K562 (cell line): ENCODE measurements around the gene GATAD2B. TPM values are rescaled to one million over a fixed set of nuclear protein-coding genes. Genes with fewer than 3 reads are reported as not detected.

ENCODE experiments used
- BMI1 ChIP-seq: fragments of 150-350 bp; IDR thresholded peaks from 2 replicates; pipeline ENCODE4 v1.6.1; 2014; ENCODE audit warnings: low read length
- MYNN ChIP-seq, 2 experiments: sonication (generic); formaldehyde crosslinking in 1 of 2; IDR thresholded peaks; 2 replicates each; pipeline versions ENCODE4 v1.5.0 to v1.6.1; 2016 to 2020; ENCODE audit warnings: antibody characterized with exemption in 1 of 2, missing genetic modification reagents in 1 of 2
- SLC30A9 ChIP-seq: fragments of 250-450 bp; sonication (Bioruptor Pico); IDR thresholded peaks from 2 replicates; pipeline ENCODE4 v1.8.0; 2022; ENCODE audit warnings: mild to moderate bottlenecking, moderate library complexity
- TAL1 ChIP-seq: fragments of 450-650 bp; IDR thresholded peaks from 2 replicates; pipeline ENCODE4 v1.6.1; 2016; ENCODE audit warnings: mild to moderate bottlenecking
- TCFL5 ChIP-seq: fragments of 250-450 bp; sonication (Bioruptor Pico); conservative IDR thresholded peaks from 2 replicates; pipeline ENCODE4 v1.6.1; 2021; ENCODE audit warnings: mild to moderate bottlenecking, moderate library complexity, matching md5 sums
- polyA plus RNA-seq, 8 experiments: library from polyadenylated mRNA; depleted of rRNA in 4 of 8; stranded (reverse) in 5 of 8; unstranded in 3 of 8; fragments of >200 nt; fragmentation: Nextera tagmentation in 2 of 8; fragmentation: Illumina TruSeq in 1 of 8; extraction: Ambion mirVana in 2 of 8; extraction: Trizol in 1 of 8; gene quantifications; 2 replicates each; pipeline versions ENCODE4 v1.2.1 to v1.2.3, GENCODE V29; 2011 to 2014; ENCODE audit warnings: inconsistent platforms in 1 of 8, missing spikeins in 1 of 8
- total RNA-seq, 7 experiments: library from RNA; depleted of rRNA in 6 of 7; stranded (reverse); fragments of >200 nt in 6 of 7; fragmentation: Illumina TruSeq in 2 of 7; extraction: Trizol in 2 of 7; gene quantifications; 2 replicates each; pipeline versions ENCODE4 v1.2.1 to v1.2.3, GENCODE V29; 2011 to 2021; ENCODE audit warnings: low replicate concordance in 1 of 7
- TF ChIP-seq, protein P1 (sequence below), 2 experiments: fragments of 450-650 bp in 1 of 2; IDR thresholded peaks; 2 replicates each; pipeline ENCODE4 v1.6.1; 2011 to 2017; ENCODE audit warnings: low read depth in 2 of 2, antibody characterized with exemption in 1 of 2, borderline replicate concordance in 1 of 2, low read length in 1 of 2, mild to moderate bottlenecking in 1 of 2, mixed read lengths in 1 of 2; ENCODE audit not compliant: control insufficient read depth in 1 of 2
- TF ChIP-seq, protein P2 (sequence below): sonication (generic); formaldehyde crosslinking; IDR thresholded peaks from 2 replicates; pipeline ENCODE4 v1.8.1; 2023; ENCODE audit warnings: missing genetic modification reagents, mild to moderate bottlenecking, borderline replicate concordance

Gene GATAD2B
- total and polyA plus RNA-seq, 9 of the 15 experiments (the other 6 are each of a cell fraction or from before 2014, with no cell fraction given): 1.5 to 40.2 (median 4.9) TPM

DNA sequence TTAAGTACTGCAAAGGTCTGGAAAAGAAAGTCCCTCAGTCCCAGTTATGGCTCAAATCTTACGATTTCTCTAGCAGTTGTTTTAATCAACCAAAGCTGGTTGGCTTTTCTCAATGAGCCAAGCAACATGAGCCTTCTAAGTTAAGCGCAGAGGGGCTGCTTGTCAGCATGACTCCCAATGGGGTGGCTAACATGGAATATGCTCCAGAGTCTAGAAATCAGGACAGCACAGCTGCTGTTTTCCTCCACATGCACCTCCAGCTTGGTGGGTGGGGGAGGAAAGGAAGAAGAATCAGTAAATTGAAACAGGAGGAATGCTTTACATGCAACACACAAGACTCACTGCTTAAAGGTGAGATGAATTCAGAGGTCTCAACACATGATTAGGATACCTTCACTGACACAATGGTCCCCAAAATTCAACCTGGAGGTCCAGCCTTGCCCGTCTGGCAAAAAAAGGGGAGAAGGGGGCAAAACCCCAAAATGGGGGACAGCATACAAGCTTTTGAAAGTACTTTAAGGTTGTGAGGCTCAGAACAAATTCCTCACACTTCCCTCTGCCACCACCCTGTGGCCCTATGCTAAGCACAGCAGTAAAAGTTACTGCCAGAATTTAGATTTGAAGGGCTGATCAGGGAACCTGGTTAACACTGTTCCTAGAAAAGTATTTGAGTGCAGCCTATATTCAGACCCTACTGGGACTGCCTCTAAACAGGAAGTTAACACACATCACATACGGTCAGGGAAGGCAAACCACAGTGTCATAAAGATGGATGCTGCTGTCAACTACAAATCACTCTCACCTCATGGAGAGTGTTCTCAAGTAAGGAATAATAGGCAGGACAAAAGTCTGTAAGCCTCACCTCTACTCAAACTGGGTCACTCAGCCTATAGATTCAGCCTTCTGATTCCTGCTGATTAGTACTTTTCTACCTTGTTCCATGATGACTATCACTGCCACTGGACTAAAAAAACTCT, 2.6 kb downstream of the GATAD2B start (continued):
- TF ChIP-seq, protein P1, sequence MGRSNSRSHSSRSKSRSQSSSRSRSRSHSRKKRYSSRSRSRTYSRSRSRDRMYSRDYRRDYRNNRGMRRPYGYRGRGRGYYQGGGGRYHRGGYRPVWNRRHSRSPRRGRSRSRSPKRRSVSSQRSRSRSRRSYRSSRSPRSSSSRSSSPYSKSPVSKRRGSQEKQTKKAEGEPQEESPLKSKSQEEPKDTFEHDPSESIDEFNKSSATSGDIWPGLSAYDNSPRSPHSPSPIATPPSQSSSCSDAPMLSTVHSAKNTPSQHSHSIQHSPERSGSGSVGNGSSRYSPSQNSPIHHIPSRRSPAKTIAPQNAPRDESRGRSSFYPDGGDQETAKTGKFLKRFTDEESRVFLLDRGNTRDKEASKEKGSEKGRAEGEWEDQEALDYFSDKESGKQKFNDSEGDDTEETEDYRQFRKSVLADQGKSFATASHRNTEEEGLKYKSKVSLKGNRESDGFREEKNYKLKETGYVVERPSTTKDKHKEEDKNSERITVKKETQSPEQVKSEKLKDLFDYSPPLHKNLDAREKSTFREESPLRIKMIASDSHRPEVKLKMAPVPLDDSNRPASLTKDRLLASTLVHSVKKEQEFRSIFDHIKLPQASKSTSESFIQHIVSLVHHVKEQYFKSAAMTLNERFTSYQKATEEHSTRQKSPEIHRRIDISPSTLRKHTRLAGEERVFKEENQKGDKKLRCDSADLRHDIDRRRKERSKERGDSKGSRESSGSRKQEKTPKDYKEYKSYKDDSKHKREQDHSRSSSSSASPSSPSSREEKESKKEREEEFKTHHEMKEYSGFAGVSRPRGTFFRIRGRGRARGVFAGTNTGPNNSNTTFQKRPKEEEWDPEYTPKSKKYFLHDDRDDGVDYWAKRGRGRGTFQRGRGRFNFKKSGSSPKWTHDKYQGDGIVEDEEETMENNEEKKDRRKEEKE (IDR thresholded peaks at IDR 0.05; ENCODE audit: borderline replicate concordance in 1 of 2, control insufficient read depth in 1 of 2, low read depth in 2 of 2, low read length in 1 of 2): no peak
- TF ChIP-seq MYNN (IDR thresholded peaks at IDR 0.05): no peak
- no peak for TF ChIP-seq MYNN (CRISPR knock-in tag; IDR thresholded peaks at IDR 0.05)
- TF ChIP-seq BMI1: no peak
- TF ChIP-seq, protein P2, sequence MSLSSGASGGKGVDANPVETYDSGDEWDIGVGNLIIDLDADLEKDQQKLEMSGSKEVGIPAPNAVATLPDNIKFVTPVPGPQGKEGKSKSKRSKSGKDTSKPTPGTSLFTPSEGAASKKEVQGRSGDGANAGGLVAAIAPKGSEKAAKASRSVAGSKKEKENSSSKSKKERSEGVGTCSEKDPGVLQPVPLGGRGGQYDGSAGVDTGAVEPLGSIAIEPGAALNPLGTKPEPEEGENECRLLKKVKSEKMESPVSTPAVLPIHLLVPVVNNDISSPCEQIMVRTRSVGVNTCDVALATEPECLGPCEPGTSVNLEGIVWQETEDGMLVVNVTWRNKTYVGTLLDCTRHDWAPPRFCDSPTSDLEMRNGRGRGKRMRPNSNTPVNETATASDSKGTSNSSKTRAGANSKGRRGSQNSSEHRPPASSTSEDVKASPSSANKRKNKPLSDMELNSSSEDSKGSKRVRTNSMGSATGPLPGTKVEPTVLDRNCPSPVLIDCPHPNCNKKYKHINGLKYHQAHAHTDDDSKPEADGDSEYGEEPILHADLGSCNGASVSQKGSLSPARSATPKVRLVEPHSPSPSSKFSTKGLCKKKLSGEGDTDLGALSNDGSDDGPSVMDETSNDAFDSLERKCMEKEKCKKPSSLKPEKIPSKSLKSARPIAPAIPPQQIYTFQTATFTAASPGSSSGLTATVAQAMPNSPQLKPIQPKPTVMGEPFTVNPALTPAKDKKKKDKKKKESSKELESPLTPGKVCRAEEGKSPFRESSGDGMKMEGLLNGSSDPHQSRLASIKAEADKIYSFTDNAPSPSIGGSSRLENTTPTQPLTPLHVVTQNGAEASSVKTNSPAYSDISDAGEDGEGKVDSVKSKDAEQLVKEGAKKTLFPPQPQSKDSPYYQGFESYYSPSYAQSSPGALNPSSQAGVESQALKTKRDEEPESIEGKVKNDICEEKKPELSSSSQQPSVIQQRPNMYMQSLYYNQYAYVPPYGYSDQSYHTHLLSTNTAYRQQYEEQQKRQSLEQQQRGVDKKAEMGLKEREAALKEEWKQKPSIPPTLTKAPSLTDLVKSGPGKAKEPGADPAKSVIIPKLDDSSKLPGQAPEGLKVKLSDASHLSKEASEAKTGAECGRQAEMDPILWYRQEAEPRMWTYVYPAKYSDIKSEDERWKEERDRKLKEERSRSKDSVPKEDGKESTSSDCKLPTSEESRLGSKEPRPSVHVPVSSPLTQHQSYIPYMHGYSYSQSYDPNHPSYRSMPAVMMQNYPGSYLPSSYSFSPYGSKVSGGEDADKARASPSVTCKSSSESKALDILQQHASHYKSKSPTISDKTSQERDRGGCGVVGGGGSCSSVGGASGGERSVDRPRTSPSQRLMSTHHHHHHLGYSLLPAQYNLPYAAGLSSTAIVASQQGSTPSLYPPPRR (CRISPR knock-in tag): no peak
- TF ChIP-seq TCFL5: no peak
- no peak for TF ChIP-seq TAL1
- TF ChIP-seq SLC30A9 (CRISPR knock-in tag): no peak
